SU-DHL-6 (cell line): Measurements from ENCODE around the gene ATRNL1.

Experiments used
- CTCF ChIP-seq: fragments of 200-600 bp; sonication (generic); IDR thresholded peaks from one replicate; pipeline ENCODE4 v1.5.1; 2017; ENCODE audit warnings: antibody characterized with exemption, mild to moderate bottlenecking, low read length, moderate library complexity; ENCODE audit not compliant: insufficient read depth, poor library complexity, severe bottlenecking
- EZH2phosphoT487 ChIP-seq: fragments of 200-600 bp; sonication (generic), shearing (Covaris generic); conservative IDR thresholded peaks from 2 replicates; pipeline ENCODE4 v1.6.1; 2018; ENCODE audit warnings: mild to moderate bottlenecking, antibody characterized with exemption, low read length, moderate library complexity, mixed read lengths

GRCh38 chr10:115850666-115851065, 757.5 kb downstream of the ATRNL1 start:
- no peak for TF ChIP-seq CTCF
- no peak for TF ChIP-seq EZH2phosphoT487
